ENCODE results near the gene CHRNA4. TPM values are rescaled to one million over a fixed set of nuclear protein-coding genes. Genes with fewer than 3 reads are reported as not detected.

CHRNA4 gene
- total RNA-seq, 1 experiment from 2014 or later, result 2.4 TPM

DNA sequence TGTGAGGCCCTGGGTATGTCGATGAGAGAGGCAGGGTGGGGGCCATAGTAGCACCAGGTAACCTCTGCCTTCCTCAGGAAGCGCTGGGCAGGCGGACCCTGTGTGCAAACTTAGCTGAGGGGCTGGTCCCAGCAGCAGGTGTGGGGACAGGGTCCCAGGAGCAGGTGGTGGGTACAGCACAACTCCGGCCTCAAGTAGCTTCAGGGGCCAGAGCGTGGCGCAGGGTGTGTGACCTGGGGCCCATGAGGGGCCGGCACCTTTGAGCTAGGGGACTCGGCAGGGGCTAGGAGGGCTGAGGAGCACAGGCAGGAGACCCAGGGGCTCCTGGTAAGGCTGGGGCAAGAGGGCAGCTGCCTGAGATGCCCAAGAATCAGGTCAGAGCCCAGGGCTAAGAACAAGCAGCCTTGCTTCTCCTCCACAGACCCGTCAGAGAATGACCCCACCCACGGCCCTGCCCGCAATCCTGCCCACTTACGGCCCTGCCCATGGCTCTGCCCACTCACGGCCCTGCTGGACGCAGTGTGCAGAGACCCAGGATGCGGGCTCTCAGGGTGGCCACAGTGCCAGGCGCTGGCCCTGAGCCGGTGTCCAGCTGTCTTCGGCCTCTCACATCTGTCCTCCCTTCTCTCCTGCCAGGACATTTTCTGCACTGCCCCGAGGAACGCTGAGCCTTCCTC, 30.9 kb downstream of the CHRNA4 start:
- BruUV-seq (replicated peaks), result no TSS peak
- H3K4me3 ChIP-seq (ENCODE audit: low read depth in 2 of 2, low read length in 2 of 2), result no peak overlapping the region
- H3K27ac ChIP-seq (ENCODE audit: low read length), result no peak overlapping the region
- intact Hi-C loops (cut with micrococcal nuclease; ENCODE audit: unreplicated experiment), result no loop called here
- ATAC-seq (no peak), DNase-seq (ENCODE audit: low read depth, low spot score) (no peak)
- H3K4me1 ChIP-seq (ENCODE audit: control insufficient read depth, insufficient read depth, low read length), result no peaks in the 10 kb centered on the region
- H3K9me3 ChIP-seq (ENCODE audit: control insufficient read depth, insufficient read depth, low read depth, low read length), result no peaks in the 10 kb centered on the region
- in situ Hi-C loops (cut with HindIII; ENCODE audit: low pct_unique_long_range_greater_than_20kb, low sequenced_read_pairs), result no loop called here
- no peak for TF ChIP-seq SIN3A (IDR thresholded peaks at IDR 0.05; ENCODE audit: borderline replicate concordance, insufficient read depth, low read depth, low read length)
- TF ChIP-seq, protein P1, sequence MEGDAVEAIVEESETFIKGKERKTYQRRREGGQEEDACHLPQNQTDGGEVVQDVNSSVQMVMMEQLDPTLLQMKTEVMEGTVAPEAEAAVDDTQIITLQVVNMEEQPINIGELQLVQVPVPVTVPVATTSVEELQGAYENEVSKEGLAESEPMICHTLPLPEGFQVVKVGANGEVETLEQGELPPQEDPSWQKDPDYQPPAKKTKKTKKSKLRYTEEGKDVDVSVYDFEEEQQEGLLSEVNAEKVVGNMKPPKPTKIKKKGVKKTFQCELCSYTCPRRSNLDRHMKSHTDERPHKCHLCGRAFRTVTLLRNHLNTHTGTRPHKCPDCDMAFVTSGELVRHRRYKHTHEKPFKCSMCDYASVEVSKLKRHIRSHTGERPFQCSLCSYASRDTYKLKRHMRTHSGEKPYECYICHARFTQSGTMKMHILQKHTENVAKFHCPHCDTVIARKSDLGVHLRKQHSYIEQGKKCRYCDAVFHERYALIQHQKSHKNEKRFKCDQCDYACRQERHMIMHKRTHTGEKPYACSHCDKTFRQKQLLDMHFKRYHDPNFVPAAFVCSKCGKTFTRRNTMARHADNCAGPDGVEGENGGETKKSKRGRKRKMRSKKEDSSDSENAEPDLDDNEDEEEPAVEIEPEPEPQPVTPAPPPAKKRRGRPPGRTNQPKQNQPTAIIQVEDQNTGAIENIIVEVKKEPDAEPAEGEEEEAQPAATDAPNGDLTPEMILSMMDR (IDR thresholded peaks at IDR 0.05), result no peak
- TF ChIP-seq, protein P2, sequence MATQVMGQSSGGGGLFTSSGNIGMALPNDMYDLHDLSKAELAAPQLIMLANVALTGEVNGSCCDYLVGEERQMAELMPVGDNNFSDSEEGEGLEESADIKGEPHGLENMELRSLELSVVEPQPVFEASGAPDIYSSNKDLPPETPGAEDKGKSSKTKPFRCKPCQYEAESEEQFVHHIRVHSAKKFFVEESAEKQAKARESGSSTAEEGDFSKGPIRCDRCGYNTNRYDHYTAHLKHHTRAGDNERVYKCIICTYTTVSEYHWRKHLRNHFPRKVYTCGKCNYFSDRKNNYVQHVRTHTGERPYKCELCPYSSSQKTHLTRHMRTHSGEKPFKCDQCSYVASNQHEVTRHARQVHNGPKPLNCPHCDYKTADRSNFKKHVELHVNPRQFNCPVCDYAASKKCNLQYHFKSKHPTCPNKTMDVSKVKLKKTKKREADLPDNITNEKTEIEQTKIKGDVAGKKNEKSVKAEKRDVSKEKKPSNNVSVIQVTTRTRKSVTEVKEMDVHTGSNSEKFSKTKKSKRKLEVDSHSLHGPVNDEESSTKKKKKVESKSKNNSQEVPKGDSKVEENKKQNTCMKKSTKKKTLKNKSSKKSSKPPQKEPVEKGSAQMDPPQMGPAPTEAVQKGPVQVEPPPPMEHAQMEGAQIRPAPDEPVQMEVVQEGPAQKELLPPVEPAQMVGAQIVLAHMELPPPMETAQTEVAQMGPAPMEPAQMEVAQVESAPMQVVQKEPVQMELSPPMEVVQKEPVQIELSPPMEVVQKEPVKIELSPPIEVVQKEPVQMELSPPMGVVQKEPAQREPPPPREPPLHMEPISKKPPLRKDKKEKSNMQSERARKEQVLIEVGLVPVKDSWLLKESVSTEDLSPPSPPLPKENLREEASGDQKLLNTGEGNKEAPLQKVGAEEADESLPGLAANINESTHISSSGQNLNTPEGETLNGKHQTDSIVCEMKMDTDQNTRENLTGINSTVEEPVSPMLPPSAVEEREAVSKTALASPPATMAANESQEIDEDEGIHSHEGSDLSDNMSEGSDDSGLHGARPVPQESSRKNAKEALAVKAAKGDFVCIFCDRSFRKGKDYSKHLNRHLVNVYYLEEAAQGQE (IDR thresholded peaks at IDR 0.05; ENCODE audit: insufficient read depth in 1 of 2, low read depth in 2 of 2, low read length in 1 of 2), result no peak
- TF ChIP-seq TCF7L2 (IDR thresholded peaks at IDR 0.05; ENCODE audit: low read depth, low read length), result no peak
- TF ChIP-seq POLR2AphosphoS5 (IDR thresholded peaks at IDR 0.05; ENCODE audit: low read depth, low read length), result no peak
- ChIA-PET CTCF (interaction anchor here (0.7 kb wide), 1 partner anchor 13 kb away, joined by 4 read pairs; no protein-coding TSS in a partner anchor), POLR2A (no interaction called here)
- no peaks in the 10 kb centered on the region for H3K36me3 ChIP-seq (ENCODE audit: control insufficient read depth, insufficient read depth, low read length)
- H3K27me3 ChIP-seq (ENCODE audit: control insufficient read depth, insufficient read depth, low read length), result no peaks in the 10 kb centered on the region

DNA sequence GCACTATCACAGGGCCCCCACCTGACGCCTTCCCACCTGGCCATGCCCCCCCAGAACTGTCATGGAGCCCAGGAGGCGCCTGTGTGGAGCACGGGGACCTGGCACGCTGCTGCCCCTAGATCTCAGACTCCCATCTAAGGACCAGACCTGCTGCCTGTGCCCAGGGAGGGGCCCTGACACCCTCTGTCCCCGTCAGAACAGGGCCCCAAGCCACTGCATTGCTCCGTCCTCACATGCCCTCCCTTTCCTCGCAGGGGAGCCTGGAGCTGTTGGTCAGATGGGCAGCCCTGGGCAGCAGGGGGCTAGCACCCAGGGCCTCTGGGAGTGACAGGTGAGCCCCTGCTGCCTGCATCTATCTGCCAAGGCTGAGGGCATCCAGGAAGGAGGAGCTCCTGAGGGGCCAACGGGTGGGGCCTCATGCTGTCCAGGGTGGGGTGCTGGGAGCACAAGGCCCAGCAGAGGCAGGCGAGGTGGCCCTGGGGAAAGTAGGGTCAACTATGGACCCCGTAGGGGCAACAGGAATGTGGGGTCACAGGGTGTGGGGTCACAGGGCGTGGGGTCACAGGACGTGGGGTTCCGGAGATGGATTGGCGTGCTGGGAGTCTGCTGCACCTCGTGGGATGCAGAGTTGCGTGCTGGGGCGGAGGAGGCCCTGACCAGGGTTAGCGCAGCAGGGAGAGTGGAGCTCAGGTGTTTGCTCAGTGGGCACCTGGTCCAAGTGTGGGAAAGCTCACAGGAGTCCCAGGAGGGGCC, 31.6 kb downstream of the CHRNA4 start:
- ChIA-PET POLR2A (no interaction called here), CTCF (no interaction called here)
- no peak overlapping the region for H3K4me3 ChIP-seq (ENCODE audit: low read depth in 2 of 2, low read length in 2 of 2)
- in situ Hi-C loops (cut with HindIII; ENCODE audit: low pct_unique_long_range_greater_than_20kb, low sequenced_read_pairs), result no loop called here
- H3K9me3 ChIP-seq (ENCODE audit: control insufficient read depth, insufficient read depth, low read depth, low read length), result no peaks in the 10 kb centered on the region
- no peaks in the 10 kb centered on the region for H3K4me1 ChIP-seq (ENCODE audit: control insufficient read depth, insufficient read depth, low read length)
- BruUV-seq (replicated peaks), result no TSS peak
- intact Hi-C loops (cut with micrococcal nuclease; ENCODE audit: unreplicated experiment), result no loop called here
- DNase-seq (ENCODE audit: low read depth, low spot score) (no peak), ATAC-seq (no peak)
- H3K27me3 ChIP-seq (ENCODE audit: control insufficient read depth, insufficient read depth, low read length), result no peaks in the 10 kb centered on the region
- TF ChIP-seq TCF7L2 (IDR thresholded peaks at IDR 0.05; ENCODE audit: low read depth, low read length), result no peak
- TF ChIP-seq, protein P1 (IDR thresholded peaks at IDR 0.05), result no peak
- TF ChIP-seq, protein P2 (IDR thresholded peaks at IDR 0.05; ENCODE audit: insufficient read depth in 1 of 2, low read depth in 2 of 2, low read length in 1 of 2), result no peak
- no peak for TF ChIP-seq SIN3A (IDR thresholded peaks at IDR 0.05; ENCODE audit: borderline replicate concordance, insufficient read depth, low read depth, low read length)
- no peak for TF ChIP-seq POLR2AphosphoS5 (IDR thresholded peaks at IDR 0.05; ENCODE audit: low read depth, low read length)
- H3K36me3 ChIP-seq (ENCODE audit: control insufficient read depth, insufficient read depth, low read length), result no peaks in the 10 kb centered on the region
- no peak overlapping the region for H3K27ac ChIP-seq (ENCODE audit: low read length)
